ENCODE measurements around the gene NHS.
"Not testable (repeated sequence)": the region's sequence is repeated elsewhere in the genome, so short reads cannot be mapped to it uniquely, and the experiment has no call there.

The NHS gene

DNA sequence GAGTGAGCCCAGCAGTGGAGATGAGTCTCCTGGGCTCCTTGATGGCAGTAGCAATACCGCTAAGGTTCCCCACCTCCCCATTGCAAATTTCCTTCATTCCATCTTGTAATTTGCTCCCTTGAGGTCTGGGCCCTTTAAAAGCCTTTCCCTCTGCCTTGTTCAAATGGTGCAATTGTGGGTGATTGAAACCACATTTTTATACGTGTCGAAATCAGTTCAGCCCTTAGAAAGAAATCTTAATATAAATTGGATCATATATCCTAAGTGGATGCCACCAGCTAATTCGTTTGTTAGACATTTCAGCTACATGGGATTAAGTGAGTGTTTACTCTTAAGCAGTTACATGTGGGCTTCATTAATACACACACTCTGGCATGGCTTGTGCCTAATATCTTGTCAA, 68.6 kb downstream of the NHS start:
- H3K27ac ChIP-seq: no peak overlapping the region
- TF ChIP-seq CTCF (conservative IDR thresholded peaks at IDR 0.05): no peak

GRCh38 chrX:17446269-17446668, 71.3 kb downstream of the NHS start:
- H3K27ac ChIP-seq: not testable (repeated sequence)

DNA sequence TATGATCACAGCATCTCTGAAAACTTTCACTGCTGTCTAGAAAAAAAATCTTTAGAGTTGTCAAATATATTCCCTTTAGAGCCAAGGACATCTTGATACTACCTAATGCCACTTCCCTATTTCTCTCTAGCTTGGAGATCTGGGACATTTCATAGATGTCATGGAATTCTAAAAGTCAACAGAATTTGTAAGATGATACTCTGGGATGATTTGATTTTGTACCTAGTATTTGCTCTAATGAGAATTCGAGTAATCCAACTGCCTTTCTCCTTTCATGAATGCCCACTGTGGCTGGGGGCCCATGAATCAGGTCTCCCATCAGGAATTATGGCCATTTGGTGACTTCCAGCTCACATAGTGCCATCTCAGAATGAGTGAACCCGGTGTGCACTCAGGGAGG, 73.2 kb downstream of the NHS start:
- TF ChIP-seq CTCF (conservative IDR thresholded peaks at IDR 0.05): no peak
- H3K27ac ChIP-seq: no peak overlapping the region

- no peak for TF ChIP-seq CTCF (conservative IDR thresholded peaks at IDR 0.05)
- H3K27ac ChIP-seq: no peak overlapping the region
Measured at GRCh38 chrX:17449866-17450265, 74.9 kb downstream of the NHS start.

DNA sequence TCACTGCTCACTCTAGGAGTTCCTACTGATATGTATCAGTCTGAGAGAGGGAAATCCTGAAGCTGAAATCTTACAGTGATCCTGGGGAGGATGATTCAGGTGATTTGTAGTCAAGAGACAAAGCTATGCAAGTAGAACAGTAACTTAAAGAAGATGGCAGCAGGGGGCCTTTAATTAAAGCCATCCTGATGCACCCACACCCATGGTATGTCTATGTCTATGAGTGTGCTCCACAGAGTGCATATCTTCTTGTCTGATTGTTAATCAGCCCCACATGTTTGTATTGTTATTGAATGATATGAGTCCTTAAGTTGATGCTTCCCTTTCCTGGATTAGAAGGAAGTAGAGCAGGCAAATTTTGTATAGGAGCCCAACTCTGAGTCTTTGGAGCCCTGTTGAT, 78.8 kb downstream of the NHS start:
- no peak overlapping the region for H3K27ac ChIP-seq
- no peak for TF ChIP-seq CTCF (conservative IDR thresholded peaks at IDR 0.05)

DNA sequence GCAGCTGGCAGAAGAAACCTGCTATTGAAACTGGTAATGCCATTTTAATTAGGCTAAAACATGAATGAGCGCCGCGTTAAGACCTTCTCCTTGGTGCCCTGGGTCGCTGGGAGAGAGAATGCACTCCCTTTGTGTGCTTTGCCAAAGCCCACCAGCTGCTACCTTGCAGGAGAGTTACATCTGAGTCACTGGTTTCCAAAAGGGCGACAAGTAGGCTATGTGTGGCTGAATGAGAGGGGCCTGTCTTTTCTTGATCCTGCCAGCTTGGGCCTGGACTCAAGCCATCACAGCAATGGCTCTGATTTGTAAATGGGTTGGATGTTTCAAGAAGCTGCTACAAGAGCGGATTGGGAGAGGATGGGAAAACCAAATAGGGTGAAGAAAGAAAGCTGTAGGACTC, 81.5 kb downstream of the NHS start:
- TF ChIP-seq CTCF (conservative IDR thresholded peaks at IDR 0.05): no peak

GRCh38 chrX:17459008-17459611, 84.1 kb downstream of the NHS start:
- H3K27ac ChIP-seq: no peak overlapping the region
- no peak for TF ChIP-seq CTCF (conservative IDR thresholded peaks at IDR 0.05)

More for the DNA sequence above, 81.5 kb downstream of the NHS start:
- no peak overlapping the region for H3K27ac ChIP-seq

DNA sequence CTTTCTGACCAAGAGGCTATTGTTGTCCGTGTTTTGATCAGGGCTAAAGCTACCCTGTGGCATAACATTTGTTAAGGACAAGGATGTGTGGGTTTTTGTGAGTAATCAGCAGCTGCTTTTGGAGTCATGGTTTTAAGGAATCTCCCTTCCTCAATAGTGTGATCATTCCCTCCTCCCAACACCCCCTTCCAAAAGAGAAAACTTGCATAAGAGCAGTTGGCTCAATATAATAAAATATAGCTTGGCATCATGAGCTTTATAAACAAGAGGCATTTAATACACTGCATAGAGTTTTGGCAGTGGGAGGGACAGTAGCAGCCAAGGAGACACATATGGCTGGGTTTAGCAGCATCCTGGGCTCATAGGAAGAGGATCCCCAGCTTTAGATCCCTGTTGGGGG, 84.7 kb downstream of the NHS start:
- H3K27ac ChIP-seq: no peak overlapping the region
- TF ChIP-seq CTCF (conservative IDR thresholded peaks at IDR 0.05): no peak
